ENCODE measurements around the gene ACR. TPM values are rescaled to one million over a fixed set of nuclear protein-coding genes. Genes with fewer than 3 reads are reported as not detected.

The ACR gene
- total and polyA plus RNA-seq, 2 of the 8 experiments (the other 6 are each of a cell fraction or from before 2014, with no cell fraction given) = 0.56 TPM; not detected in 1

DNA sequence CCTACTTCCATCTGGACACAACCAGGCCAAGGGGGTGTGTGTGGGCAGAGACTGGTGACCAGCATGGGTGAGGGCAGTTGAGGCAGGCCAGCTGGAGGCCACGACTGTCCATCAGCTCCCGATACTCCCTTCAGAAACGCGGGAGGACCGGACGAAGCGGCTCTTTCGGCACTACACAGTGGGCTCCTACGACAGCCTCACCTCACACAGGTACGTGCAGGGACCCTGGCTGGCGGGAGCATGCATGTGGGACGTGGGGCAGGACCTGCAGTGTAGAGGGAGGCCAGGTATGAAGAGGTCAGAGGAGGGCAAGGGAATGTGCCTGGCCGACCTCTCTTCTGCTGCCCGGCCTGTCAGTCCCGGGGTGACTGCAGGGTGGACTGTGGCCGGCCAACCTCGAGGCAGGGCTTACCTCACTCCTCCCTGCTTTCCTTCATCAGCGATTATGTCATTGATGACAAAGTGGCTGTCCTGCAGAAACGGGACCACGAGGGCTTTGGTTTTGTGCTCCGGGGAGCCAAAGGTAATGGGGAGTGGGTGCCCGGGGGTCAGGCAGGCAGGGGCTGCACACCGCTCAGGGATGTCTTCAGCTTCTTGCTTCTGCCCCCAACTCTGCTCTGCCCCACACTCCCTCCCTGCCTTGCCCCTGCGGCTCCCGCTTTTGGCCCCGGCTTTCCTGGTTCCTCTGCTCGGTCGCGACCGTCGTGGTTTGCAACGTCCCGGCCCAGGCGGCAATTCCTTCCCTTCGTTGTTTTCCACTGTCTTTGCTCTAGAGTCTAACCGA lies 34.1 kb upstream of the ACR start (continued):
- no peak for TF ChIP-seq CBX8 (IDR thresholded peaks at IDR 0.05; ENCODE audit: borderline replicate concordance, low read depth, low read length)
- TF ChIP-seq EGR1 (IDR thresholded peaks at IDR 0.05; ENCODE audit: borderline replicate concordance, low read depth, low read length) = no peak
- no peak for TF ChIP-seq FOSL1 (IDR thresholded peaks at IDR 0.05; ENCODE audit: insufficient read depth, low read depth, low read length)

Data from H1 (cell line).